C4-2B (cell line): Measurements from ENCODE around the gene FKBP6.

Experiments
- ZFX ChIP-seq: fragments of 450-650 bp; IDR thresholded peaks from 2 replicates; pipeline ENCODE4 v1.6.1; 2017
- TF ChIP-seq, protein P1 (sequence below): fragments of 450-650 bp; conservative IDR thresholded peaks from 2 replicates; pipeline ENCODE4 v1.5.1; 2017; ENCODE audit warnings: mild to moderate bottlenecking

DNA sequence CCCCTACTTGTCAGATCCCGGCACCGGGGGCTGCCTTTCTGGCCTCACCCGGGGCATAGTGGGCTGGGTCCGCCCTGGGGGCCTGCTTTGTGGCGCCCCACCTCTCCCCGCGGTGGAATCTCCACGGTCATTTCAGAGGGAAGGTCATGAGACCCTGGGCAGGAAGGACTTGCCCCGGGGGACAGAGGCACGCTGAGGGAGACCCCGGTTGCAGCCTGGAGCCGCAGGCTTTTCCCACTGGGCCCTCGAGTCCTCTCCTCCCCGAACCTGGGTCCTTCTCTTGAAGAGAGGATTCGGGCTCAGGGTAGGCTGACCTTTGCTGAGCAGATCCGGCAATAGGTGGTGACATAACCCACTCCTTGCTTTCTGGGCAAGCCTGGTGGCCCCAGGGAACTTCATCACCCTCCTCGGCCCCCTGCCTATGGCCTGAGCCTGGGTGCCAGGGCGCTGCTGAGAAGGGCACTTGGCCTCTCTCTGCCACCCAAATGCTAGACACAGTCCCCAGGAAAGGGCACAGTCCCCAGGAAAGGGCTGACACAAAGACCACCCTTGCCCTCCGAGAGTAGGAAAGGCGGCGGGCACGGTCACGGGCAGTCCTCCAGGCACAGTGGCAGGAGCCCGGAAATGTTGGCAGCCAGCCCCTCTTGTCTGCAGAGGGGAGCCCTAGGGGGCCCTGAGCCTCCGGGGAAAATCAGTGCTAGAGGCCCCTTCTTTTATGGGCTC is 36.2 kb downstream of the FKBP6 start:
- TF ChIP-seq, protein P1, sequence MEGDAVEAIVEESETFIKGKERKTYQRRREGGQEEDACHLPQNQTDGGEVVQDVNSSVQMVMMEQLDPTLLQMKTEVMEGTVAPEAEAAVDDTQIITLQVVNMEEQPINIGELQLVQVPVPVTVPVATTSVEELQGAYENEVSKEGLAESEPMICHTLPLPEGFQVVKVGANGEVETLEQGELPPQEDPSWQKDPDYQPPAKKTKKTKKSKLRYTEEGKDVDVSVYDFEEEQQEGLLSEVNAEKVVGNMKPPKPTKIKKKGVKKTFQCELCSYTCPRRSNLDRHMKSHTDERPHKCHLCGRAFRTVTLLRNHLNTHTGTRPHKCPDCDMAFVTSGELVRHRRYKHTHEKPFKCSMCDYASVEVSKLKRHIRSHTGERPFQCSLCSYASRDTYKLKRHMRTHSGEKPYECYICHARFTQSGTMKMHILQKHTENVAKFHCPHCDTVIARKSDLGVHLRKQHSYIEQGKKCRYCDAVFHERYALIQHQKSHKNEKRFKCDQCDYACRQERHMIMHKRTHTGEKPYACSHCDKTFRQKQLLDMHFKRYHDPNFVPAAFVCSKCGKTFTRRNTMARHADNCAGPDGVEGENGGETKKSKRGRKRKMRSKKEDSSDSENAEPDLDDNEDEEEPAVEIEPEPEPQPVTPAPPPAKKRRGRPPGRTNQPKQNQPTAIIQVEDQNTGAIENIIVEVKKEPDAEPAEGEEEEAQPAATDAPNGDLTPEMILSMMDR, result no peak
- TF ChIP-seq ZFX, result no peak
